NCI-H1436 treated with DMSO at 0.1 percent for 48 hours (cell line): ENCODE data around the gene GRIN2A.

ENCODE experiments used
- DNase-seq: peaks from one replicate; lab custom pipeline; 2025; lab: John Stamatoyannopoulos, UW

Gene GRIN2A

GRCh38 chr16:10130538-10130937 lies 51.7 kb downstream of the GRIN2A start:
- no peak for DNase-seq

- DNase-seq: no peak
Observed at GRCh38 chr16:10128397-10129258, 53.6 kb downstream of the GRIN2A start.

- DNase-seq: no peak
Observed at GRCh38 chr16:10126686-10127085, 55.5 kb downstream of the GRIN2A start.

- no peak for DNase-seq
Observed at GRCh38 chr16:10123141-10123540, 59.1 kb downstream of the GRIN2A start.

- DNase-seq: no peak
Observed at GRCh38 chr16:10122546-10122945, 59.7 kb downstream of the GRIN2A start.

GRCh38 chr16:10121897-10122425 lies 60.3 kb downstream of the GRIN2A start:
- no peak for DNase-seq

- DNase-seq: no peak
Observed at GRCh38 chr16:10121491-10121890, 60.7 kb downstream of the GRIN2A start.

- DNase-seq: no peak
Observed at GRCh38 chr16:10120953-10121352, 61.3 kb downstream of the GRIN2A start.

- no peak for DNase-seq
Observed at GRCh38 chr16:10114409-10114808, 67.8 kb downstream of the GRIN2A start.

- DNase-seq: no peak
Observed at GRCh38 chr16:10113248-10113647, 69.0 kb downstream of the GRIN2A start.

- DNase-seq: no peak
Observed at GRCh38 chr16:10112021-10112420, 70.2 kb downstream of the GRIN2A start.

- DNase-seq: no peak
Observed at GRCh38 chr16:10111156-10111761, 71.0 kb downstream of the GRIN2A start.

- no peak for DNase-seq
Observed at GRCh38 chr16:10110552-10110951, 71.7 kb downstream of the GRIN2A start.

GRCh38 chr16:10107081-10107480 lies 75.1 kb downstream of the GRIN2A start:
- no peak for DNase-seq

- DNase-seq: no peak
Observed at GRCh38 chr16:10103700-10104099, 78.5 kb downstream of the GRIN2A start.

GRCh38 chr16:10103118-10103517 lies 79.1 kb downstream of the GRIN2A start:
- DNase-seq: no peak

- DNase-seq: no peak
Observed at GRCh38 chr16:10100829-10101228, 81.4 kb downstream of the GRIN2A start.

- DNase-seq: no peak
Observed at GRCh38 chr16:10098991-10099390, 83.2 kb downstream of the GRIN2A start.

- no peak for DNase-seq
Observed at GRCh38 chr16:10097271-10097670, 85.0 kb downstream of the GRIN2A start.

GRCh38 chr16:10093576-10093975 lies 88.7 kb downstream of the GRIN2A start:
- DNase-seq: no peak

GRCh38 chr16:10090816-10091215 lies 91.4 kb downstream of the GRIN2A start:
- DNase-seq: no peak

- no peak for DNase-seq
Observed at GRCh38 chr16:10088380-10088793, 93.8 kb downstream of the GRIN2A start.

- no peak for DNase-seq
Observed at GRCh38 chr16:10087151-10087550, 95.1 kb downstream of the GRIN2A start.
